ENCODE data around the gene RAB26.
"Not testable (repeated sequence)": the region's sequence is repeated elsewhere in the genome, so short reads cannot be mapped to it uniquely, and the experiment has no call there.

The RAB26 gene

DNA sequence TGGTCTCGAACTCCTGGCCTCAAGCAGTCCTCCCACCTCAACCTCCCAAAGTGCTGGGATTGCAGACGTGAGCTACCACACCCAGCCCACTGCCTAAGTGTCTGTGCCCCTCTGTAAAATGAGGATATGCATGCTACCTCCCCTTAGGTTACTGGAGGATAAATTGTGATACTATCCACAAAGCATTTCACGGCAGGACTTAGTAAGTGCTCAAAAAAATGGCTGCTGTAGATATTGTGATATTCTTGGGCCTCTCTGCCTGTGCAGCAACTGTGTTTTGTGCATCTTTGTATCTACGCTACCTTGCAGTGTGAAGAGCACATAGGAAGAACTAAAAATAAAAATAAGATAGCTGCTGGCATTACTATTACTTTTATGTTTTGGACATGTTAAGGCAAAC is 49.9 kb downstream of the RAB26 start:
- Histone ChIP-seq H3K9me3 (ENCODE audit: low read length) (no peaks in the 10 kb centered on the region), H3K27me3 (ENCODE audit: insufficient read depth, low read length) (no peaks in the 10 kb centered on the region), H3K4me3 (ENCODE audit: low read length) (no peak overlapping the region)

DNA sequence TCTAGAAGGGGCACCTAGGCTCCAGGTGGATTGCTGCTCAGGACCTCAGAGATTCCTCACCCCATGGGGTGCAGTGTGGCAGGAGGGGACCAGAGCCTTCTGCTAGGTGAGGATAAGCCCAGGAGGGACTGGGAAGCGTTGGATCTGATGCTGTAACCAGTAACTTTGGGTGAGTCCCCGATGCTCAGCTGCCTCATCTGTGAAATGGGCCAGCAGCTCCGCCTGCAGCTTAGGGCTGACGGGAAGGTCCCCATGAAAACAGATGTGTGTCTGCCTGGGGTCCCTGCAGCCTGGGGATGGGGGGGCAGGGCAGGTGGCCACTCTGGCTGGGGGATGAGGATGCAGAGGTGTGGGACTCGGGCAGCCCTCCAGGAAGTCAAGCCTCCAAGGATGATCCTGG is 50.7 kb downstream of the RAB26 start:
- H3K27me3 ChIP-seq (ENCODE audit: insufficient read depth, low read length), result no peaks in the 10 kb centered on the region
- H3K4me1 ChIP-seq (ENCODE audit: insufficient read depth, low read length), result peaks cover 16% of the 10 kb centered on the region
- H3K36me3 ChIP-seq (ENCODE audit: insufficient read depth, low read length), result no peaks in the 10 kb centered on the region
- no peak overlapping the region for H2AFZ ChIP-seq (ENCODE audit: low read depth, low read length)
- H3K9me3 ChIP-seq (ENCODE audit: low read length), result no peaks in the 10 kb centered on the region
- H3K4me3 ChIP-seq (ENCODE audit: low read length), result no peak overlapping the region

More for the DNA sequence above, 49.9 kb downstream of the RAB26 start:
- Histone ChIP-seq H3K4me1 (ENCODE audit: insufficient read depth, low read length) (peaks cover 19% of the 10 kb centered on the region), H3K36me3 (ENCODE audit: insufficient read depth, low read length) (no peaks in the 10 kb centered on the region), H2AFZ (ENCODE audit: low read depth, low read length) (no peak overlapping the region)

DNA sequence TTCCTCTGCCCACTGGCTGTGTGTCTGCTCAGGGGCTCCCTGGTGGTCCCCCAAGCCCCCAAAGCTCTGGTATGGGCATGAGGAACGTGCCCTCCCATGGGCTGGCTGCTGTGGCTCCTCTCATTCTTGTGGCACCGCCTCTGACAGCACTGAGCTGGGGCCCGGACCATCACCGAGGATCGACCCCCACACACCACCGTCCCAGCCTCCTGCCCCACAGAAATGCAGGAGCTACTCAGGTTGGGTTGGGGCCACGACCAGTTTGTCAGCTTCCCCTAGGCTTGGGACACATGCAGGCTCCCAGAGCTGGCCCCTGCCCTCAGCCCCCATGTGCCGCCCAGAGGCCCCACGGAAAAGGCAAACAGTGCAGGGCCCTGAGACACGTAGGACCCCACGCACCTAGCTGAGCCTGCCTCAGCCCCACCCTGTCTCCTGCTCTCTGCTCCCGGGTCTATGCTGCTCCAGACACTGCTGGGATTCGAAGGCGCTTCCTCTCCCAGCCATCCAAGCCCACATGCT is 51.3 kb downstream of the RAB26 start:
- Histone ChIP-seq H3K4me1 (ENCODE audit: insufficient read depth, low read length) (peaks cover 13% of the 10 kb centered on the region), H3K9me3 (ENCODE audit: low read length) (no peaks in the 10 kb centered on the region), H2AFZ (ENCODE audit: low read depth, low read length) (no peak overlapping the region), H3K4me3 (ENCODE audit: low read length) (no peak overlapping the region), H3K27me3 (ENCODE audit: insufficient read depth, low read length) (no peaks in the 10 kb centered on the region), H3K36me3 (ENCODE audit: insufficient read depth, low read length) (no peaks in the 10 kb centered on the region)

DNA sequence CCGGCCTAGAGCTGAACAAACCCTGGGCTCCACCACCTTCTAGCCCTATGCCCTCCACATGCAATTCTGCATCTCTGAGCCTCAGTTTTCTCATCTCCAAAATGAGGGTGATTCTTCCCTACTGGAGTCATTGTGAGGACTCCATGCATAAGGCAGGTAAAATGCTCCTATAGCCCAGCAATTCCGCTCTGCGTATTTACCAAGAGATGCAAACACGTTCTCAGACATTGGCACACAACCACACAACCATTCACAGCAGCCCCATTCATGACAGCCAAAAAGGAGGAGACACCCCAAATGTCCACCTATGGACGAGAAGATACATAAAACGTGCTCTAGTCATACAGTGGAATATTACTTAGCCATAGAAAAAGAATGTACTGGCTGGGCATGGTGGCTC is 51.9 kb downstream of the RAB26 start:
- H3K9me3 ChIP-seq (ENCODE audit: low read length), result no peaks in the 10 kb centered on the region
- no peaks in the 10 kb centered on the region for H3K36me3 ChIP-seq (ENCODE audit: insufficient read depth, low read length)
- H3K27me3 ChIP-seq (ENCODE audit: insufficient read depth, low read length), result no peaks in the 10 kb centered on the region
- peaks cover 9% of the 10 kb centered on the region for H3K4me1 ChIP-seq (ENCODE audit: insufficient read depth, low read length)
- H3K4me3 ChIP-seq (ENCODE audit: low read length), result no peak overlapping the region
- no peak overlapping the region for H2AFZ ChIP-seq (ENCODE audit: low read depth, low read length)

DNA sequence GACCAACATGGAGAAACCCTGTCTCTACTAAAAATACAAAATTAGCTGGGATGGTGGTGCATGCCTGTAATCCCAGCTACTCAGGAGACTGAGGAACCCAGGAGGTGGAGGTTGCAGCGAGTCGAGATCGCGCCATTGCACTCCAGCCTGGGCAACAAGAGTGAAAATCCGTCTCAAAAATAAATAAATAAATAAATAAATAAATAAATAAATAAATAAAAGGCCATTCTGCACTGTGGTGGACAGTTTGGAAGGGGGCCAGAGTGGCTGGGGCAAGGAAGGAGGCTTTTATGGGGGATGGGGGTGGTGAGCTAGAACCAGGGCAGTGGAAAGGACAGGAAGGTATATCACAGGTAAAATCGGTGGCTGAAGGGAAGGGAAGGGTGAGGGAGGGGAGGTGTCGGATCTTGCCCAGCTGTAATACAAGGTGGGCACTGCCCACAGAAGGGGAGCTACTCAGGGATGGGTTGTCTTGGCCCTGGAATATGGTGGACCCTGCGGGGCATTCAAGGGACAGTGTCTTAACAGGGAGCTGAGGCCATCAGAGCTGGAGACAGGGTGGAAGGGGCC is 54.8 kb downstream of the RAB26 start:
- H3K4me1 ChIP-seq (ENCODE audit: insufficient read depth, low read length), result peaks cover 11% of the 10 kb centered on the region
- not testable (repeated sequence) for H3K27me3 ChIP-seq (ENCODE audit: insufficient read depth, low read length); H3K4me3 ChIP-seq (ENCODE audit: low read length); H2AFZ ChIP-seq (ENCODE audit: low read depth, low read length); H3K9me3 ChIP-seq (ENCODE audit: low read length)
- H3K36me3 ChIP-seq (ENCODE audit: insufficient read depth, low read length), result peaks cover 15% of the 10 kb centered on the region
